H1 (cell line): ENCODE data around the gene LYL1. TPM values are rescaled to one million over a fixed set of nuclear protein-coding genes. Genes with fewer than 3 reads are reported as not detected.

ENCODE experiments used
- CTCF ChIA-PET: fragments of 300-600 bp; sonication (Branson Sonifier 250); formaldehyde crosslinking; loops from one replicate; lab custom pipeline; 2021; ENCODE audit not compliant: partially characterized antibody; lab: Charles Lee
- POLR2A ChIA-PET: fragments of 300-600 bp; sonication (Branson Sonifier 250); formaldehyde crosslinking; loops from one replicate; lab custom pipeline; 2021; ENCODE audit warnings: inconsistent platforms; ENCODE audit not compliant: partially characterized antibody; lab: Charles Lee
- DNase-seq, 2 experiments: peaks; one replicate each; pipeline versions ENCODE4 v3.0.0 to v3.0.0-alpha.2; 2010 to 2022; ENCODE audit warnings: low spot score in 2 of 2, low read depth in 1 of 2, mixed read lengths in 1 of 2
- FAIRE-seq: peaks from 2 replicates; lab custom pipeline; 2011; peaks lifted over from hg19 to GRCh38; lab: Jason Lieb, UNC
- H2AFZ ChIP-seq: 2 replicates; pipeline ENCODE4 v1.8.1; 2012; ENCODE audit warnings: low read length, inconsistent platforms
- H2AK5ac ChIP-seq: 2 replicates; pipeline ENCODE4 v1.6.1; 2013; ENCODE audit warnings: low read depth, low read length
- H2BK120ac ChIP-seq: replicated peaks from 2 replicates; pipeline ENCODE3; 2013; ENCODE audit warnings: low read depth, low read length, inconsistent platforms
- H2BK12ac ChIP-seq: 2 replicates; pipeline ENCODE4 v1.6.1; 2013; ENCODE audit warnings: low read depth, low read length
- H2BK15ac ChIP-seq: 2 replicates; pipeline ENCODE4 v1.6.1; 2013; ENCODE audit warnings: low read length
- H2BK20ac ChIP-seq: 2 replicates; pipeline ENCODE4 v1.6.1; 2013; ENCODE audit warnings: low read length
- H2BK5ac ChIP-seq: 2 replicates; pipeline ENCODE4 v1.6.1; 2013; ENCODE audit warnings: low read depth, low read length
- H3K14ac ChIP-seq: 2 replicates; pipeline ENCODE4 v1.6.1; 2013; ENCODE audit warnings: inconsistent platforms; ENCODE audit not compliant: insufficient read length
- H3K18ac ChIP-seq: 2 replicates; pipeline ENCODE4 v1.6.1; 2013; ENCODE audit warnings: low read length; ENCODE audit errors: extremely low read depth
- H3K23ac ChIP-seq: 2 replicates; pipeline ENCODE4 v1.6.1; 2013; ENCODE audit warnings: inconsistent platforms; ENCODE audit not compliant: insufficient read length
- H3K23me2 ChIP-seq: 2 replicates; pipeline ENCODE4 v1.6.1; 2013; ENCODE audit warnings: low read depth, low read length
- H3K27ac ChIP-seq: 2 replicates; pipeline ENCODE4 v1.6.1; 2011; ENCODE audit warnings: low read depth, low read length, inconsistent platforms
- H3K27me3 ChIP-seq, 4 experiments: replicated peaks in 1 of 4; 1 replicate in 1 of 4; 2 replicates in 3 of 4; pipeline versions ENCODE4 v1.6.1 to v1.8.1; 2011 to 2013; ENCODE audit warnings: low read length in 3 of 4, mild to moderate bottlenecking in 3 of 4, inconsistent platforms in 2 of 4, mixed read lengths in 2 of 4, moderate library complexity in 1 of 4; ENCODE audit not compliant: control insufficient read depth in 3 of 4, insufficient read depth in 3 of 4; ENCODE audit errors: extremely low read depth in 1 of 4
- H3K36me3 ChIP-seq, 4 experiments: 2 replicates each; pipeline versions ENCODE4 v1.6.1 to v1.8.1; 2011 to 2013; ENCODE audit warnings: mild to moderate bottlenecking in 4 of 4, low read length in 3 of 4, moderate library complexity in 2 of 4, control low read depth in 1 of 4, inconsistent platforms in 1 of 4; ENCODE audit not compliant: insufficient read depth in 4 of 4, control insufficient read depth in 2 of 4
- H3K4ac ChIP-seq: replicated peaks from 2 replicates; pipeline ENCODE3; 2013; ENCODE audit warnings: low read length, low read depth, mixed read lengths, inconsistent platforms; ENCODE audit not compliant: insufficient read length
- H3K4me1 ChIP-seq, 4 experiments: replicated peaks in 1 of 4; 1 replicate in 1 of 4; 2 replicates in 3 of 4; pipeline versions ENCODE4 v1.6.1 to v1.8.1; 2011 to 2013; ENCODE audit warnings: low read length in 3 of 4, inconsistent platforms in 2 of 4, mixed read lengths in 1 of 4; ENCODE audit not compliant: insufficient read depth in 4 of 4, control insufficient read depth in 3 of 4
- H3K4me2 ChIP-seq, 2 experiments: 2 replicates each; pipeline versions ENCODE4 v1.6.1 to v1.8.1; 2011 to 2013; ENCODE audit warnings: low read depth in 2 of 2, low read length in 2 of 2, control low read depth in 1 of 2, inconsistent platforms in 1 of 2, mild to moderate bottlenecking in 1 of 2; ENCODE audit not compliant: insufficient read depth in 1 of 2
- H3K4me3 ChIP-seq, 4 experiments: fragments of 200-600, 300-600 bp in 1 of 4; sonication (generic), shearing (Covaris generic), sonication (Bioruptor Twin) in 1 of 4; 2 replicates each; pipeline versions ENCODE4 v1.5.1 to v1.8.1; 2011 to 2016; ENCODE audit warnings: low read length in 4 of 4, low read depth in 3 of 4, control low read depth in 2 of 4, inconsistent platforms in 2 of 4, mild to moderate bottlenecking in 2 of 4, mixed read lengths in 1 of 4, moderate library complexity in 1 of 4; ENCODE audit not compliant: insufficient read depth in 2 of 4; ENCODE audit errors: extremely low read depth in 1 of 4
- H3K56ac ChIP-seq: replicated peaks from 2 replicates; pipeline ENCODE3; 2013; ENCODE audit warnings: low read depth, mild to moderate bottlenecking, mixed read lengths, low read length, inconsistent platforms; ENCODE audit not compliant: insufficient read length
- H3K79me1 ChIP-seq: 2 replicates; pipeline ENCODE4 v1.6.1; 2013; ENCODE audit warnings: low read depth, low read length, control low read depth
- H3K79me2 ChIP-seq, 2 experiments: 2 replicates each; pipeline versions ENCODE4 v1.6.1 to v1.8.1; 2012 to 2013; ENCODE audit warnings: low read length in 2 of 2, mild to moderate bottlenecking in 2 of 2, inconsistent platforms in 1 of 2; ENCODE audit not compliant: insufficient read depth in 2 of 2, control insufficient read depth in 1 of 2
- H3K9ac ChIP-seq, 4 experiments: replicated peaks in 1 of 4; 1 replicate in 1 of 4; 2 replicates in 3 of 4; pipeline versions ENCODE4 v1.6.1 to v1.8.1; 2011 to 2013; ENCODE audit warnings: low read depth in 3 of 4, low read length in 3 of 4, control low read depth in 2 of 4, mild to moderate bottlenecking in 2 of 4, moderate library complexity in 2 of 4, inconsistent platforms in 1 of 4; ENCODE audit errors: extremely low read depth in 1 of 4
- H3K9me3 ChIP-seq, 2 experiments: 2 replicates each; pipeline versions ENCODE4 v1.6.1 to v1.8.1; 2012 to 2013; ENCODE audit warnings: mild to moderate bottlenecking in 2 of 2, moderate library complexity in 2 of 2, control low read depth in 1 of 2, inconsistent platforms in 1 of 2, low read depth in 1 of 2, low read length in 1 of 2, mixed read lengths in 1 of 2; ENCODE audit not compliant: insufficient read depth in 2 of 2
- H4K20me1 ChIP-seq, 2 experiments: replicated peaks in 1 of 2; 2 replicates each; pipeline versions ENCODE3 to v1.8.1; 2011 to 2013; ENCODE audit warnings: inconsistent platforms in 2 of 2, low read length in 2 of 2, mild to moderate bottlenecking in 1 of 2; ENCODE audit not compliant: insufficient read depth in 2 of 2, control insufficient read depth in 1 of 2
- H4K5ac ChIP-seq: 2 replicates; pipeline ENCODE4 v1.6.1; 2013; ENCODE audit warnings: low read length, low read depth, mixed read lengths, inconsistent platforms; ENCODE audit not compliant: insufficient read length
- H4K8ac ChIP-seq: 2 replicates; pipeline ENCODE4 v1.8.0; 2013; ENCODE audit warnings: mild to moderate bottlenecking, moderate library complexity, low read length, inconsistent platforms; ENCODE audit not compliant: insufficient read depth; ENCODE audit errors: extremely low read depth
- H4K91ac ChIP-seq: replicated peaks from 2 replicates; pipeline ENCODE3; 2013; ENCODE audit warnings: low read length, mixed read lengths, inconsistent platforms; ENCODE audit not compliant: insufficient read length
- ATF2 ChIP-seq: IDR thresholded peaks from 2 replicates; pipeline ENCODE4 v1.6.1; 2012; ENCODE audit warnings: low read length, inconsistent platforms
- POLR2AphosphoS5 ChIP-seq: IDR thresholded peaks from 2 replicates; pipeline ENCODE4 v1.6.1; 2011; ENCODE audit warnings: low read depth, low read length
- WGBS, 2 experiments: shearing (Covaris generic) in 1 of 2; methylation state at CpG; one replicate each; pipeline versions ENCODE4 v1.1.6 to v1.1.7; 2013 to 2015; ENCODE audit warnings: low lambda C conversion rate in 2 of 2, mixed read lengths in 2 of 2, inconsistent platforms in 1 of 2, low coverage in 1 of 2, missing lambda C conversion rate in 1 of 2; ENCODE audit not compliant: insufficient replicate concordance in 2 of 2, insufficient coverage in 1 of 2, insufficient read length in 1 of 2; ENCODE audit errors: extremely low coverage in 1 of 2, missing lambda C conversion rate in 1 of 2; 5-methylcytosine and 5-hydroxymethylcytosine counted together
- polyA plus RNA-seq, 7 experiments: library from polyadenylated mRNA; depleted of rRNA in 3 of 7; stranded (reverse) in 5 of 7; unstranded in 2 of 7; fragments of >200 nt in 5 of 7; fragments of 200-250 nt in 2 of 7; gene quantifications; 1 replicate in 5 of 7; 2 replicates in 1 of 7; 4 replicates in 1 of 7; pipeline versions ENCODE4 v1.2.1 to v1.2.3, GENCODE V29; 2011 to 2013; ENCODE audit warnings: missing spikeins in 2 of 7, mixed read lengths in 2 of 7
- total RNA-seq: library from RNA; stranded (reverse); fragmentation: NEBNext Ultra II Directional; extraction: Animal tissue kit (Norgen Biotek cat#: 25700); gene quantifications from 2 replicates; pipeline ENCODE4 v1.2.1, GENCODE V29; 2021

The LYL1 gene
- total and polyA plus RNA-seq, 2 of the 8 experiments (the other 6 are each of a cell fraction or from before 2014, with no cell fraction given) = 0.58 to 0.76 TPM

- Histone ChIP-seq H3K4ac (peak overlapping the region; percentile 85), H2AFZ (no peak overlapping the region), H2BK120ac (peak overlapping the region; percentile 83), H2BK12ac (peak overlapping the region; percentile 90), H3K27ac (peak overlapping the region; percentile 79), H3K4me2 (peak overlapping the region; percentile 82 to 91), H4K20me1 (peaks cover 7 to 13% of the 10 kb centered on the region in 2 experiments), H2BK5ac (peak overlapping the region; percentile 96), H2BK15ac (0 out of 2 replicates have a peak overlapping the region, but pooled peaks have one; percentile 81), H3K23me2 (peaks cover 23% of the 10 kb centered on the region), H2BK20ac (no peak overlapping the region), H4K5ac (peak overlapping the region; percentile 80), H3K79me2 (peaks cover 17 to 46% of the 10 kb centered on the region in 2 experiments), H3K14ac (no peak overlapping the region), H3K23ac (no peak overlapping the region), H4K8ac (peak overlapping the region; percentile 29; the same call in 1 of the 2 replicates), H2AK5ac (no peak overlapping the region), H3K27me3 (no peaks in the 10 kb centered on the region; a peak in 1 of 7 replicates), H3K9ac (peak overlapping the region; percentile 62 to 86 (median 86)), H3K9me3 (no peaks in the 10 kb centered on the region), H4K91ac (peak overlapping the region; percentile 98), H3K4me3 (peak overlapping the region; percentile 87 to 97 (median 94)), H3K4me1 (peaks cover 0 to 6% (median 3%) of the 10 kb centered on the region in 4 experiments; a peak in 6 of 7 replicates), H3K56ac (peak overlapping the region; percentile 98), H3K18ac (peak overlapping the region; percentile 99), H3K79me1 (peaks cover 8% of the 10 kb centered on the region), H3K36me3 (peaks cover 0 to 7% (median 2%) of the 10 kb centered on the region in 4 experiments; a peak in 2 of 8 replicates)
- no peak for FAIRE-seq
- WGBS, 2 experiments = 3% methylated on average over 33 of the region's 34 CpGs; no CpG with 5 or more reads in 1 of the 2 experiments
- CTCF ChIA-PET = interaction anchor here (2.5 kb wide), 1 partner anchor 14 kb away, joined by 5 read pairs; no protein-coding TSS in a partner anchor
- TF ChIP-seq ATF2 (no peak), POLR2AphosphoS5 (0 out of 2 replicates have a peak, but pooled peaks have one; percentile 11)
- DNase-seq = peak in 1 of 2 experiments; percentile 58
- POLR2A ChIA-PET = interaction anchor here (0.6 to 9.6 kb wide), 13 partner anchors 14 to 205 kb away, joined by 3 to 530 read pairs (median 9); partner anchors contain the start of genes NACC1, RAD23A and TRMT1
Observed at GRCh38 chr19:13150931-13151604, 48.4 kb upstream of the LYL1 start.
